Chondrocyte (in vitro differentiated cells): ENCODE results near the gene LY6G5B. TPM values are rescaled to one million over a fixed set of nuclear protein-coding genes. Genes with fewer than 3 reads are reported as not detected.
A peak's percentile ranks its signal among the peaks of the same experiment; 100 is the strongest.

Experiments
- DNase-seq: peaks from one replicate; pipeline ENCODE4 v3.0.0; 2021; ENCODE audit warnings: mixed read lengths, low spot score
- H3K27ac Mint-ChIP-seq: one replicate; pipeline ENCODE4 v1.8.0; 2021; ENCODE audit warnings: mild to moderate bottlenecking, moderate library complexity, mixed read lengths; ENCODE audit not compliant: unreplicated experiment
- H3K27me3 Mint-ChIP-seq: 2 replicates; pipeline ENCODE4 v1.8.0; 2021; ENCODE audit warnings: low read depth, mixed read lengths
- H3K36me3 Mint-ChIP-seq: 2 replicates; pipeline ENCODE4 v1.8.0; 2021; ENCODE audit warnings: low read depth, mixed read lengths
- H3K4me1 Mint-ChIP-seq: 2 replicates; pipeline ENCODE4 v1.8.0; 2021; ENCODE audit warnings: low read depth, mild to moderate bottlenecking, mixed read lengths
- H3K4me3 Mint-ChIP-seq: one replicate; pipeline ENCODE4 v1.8.0; 2021; ENCODE audit warnings: mild to moderate bottlenecking, moderate library complexity, mixed read lengths; ENCODE audit not compliant: unreplicated experiment
- H3K9me3 Mint-ChIP-seq: 2 replicates; pipeline ENCODE4 v1.8.0; 2021; ENCODE audit warnings: low read depth, mixed read lengths
- total RNA-seq: library from RNA; stranded (reverse); gene quantifications from 3 replicates; pipeline ENCODE4 v1.2.1, GENCODE V29; 2021
- TF ChIP-seq, protein P1 (sequence below): fragments of 200-600 bp; sonication (generic); IDR thresholded peaks from 2 replicates; pipeline ENCODE4 v1.5.0; 2021; ENCODE audit warnings: antibody characterized with exemption, mild to moderate bottlenecking, moderate library complexity

Gene LY6G5B
- total RNA-seq, 1 donor from 2014 or later = 10.2 TPM

DNA sequence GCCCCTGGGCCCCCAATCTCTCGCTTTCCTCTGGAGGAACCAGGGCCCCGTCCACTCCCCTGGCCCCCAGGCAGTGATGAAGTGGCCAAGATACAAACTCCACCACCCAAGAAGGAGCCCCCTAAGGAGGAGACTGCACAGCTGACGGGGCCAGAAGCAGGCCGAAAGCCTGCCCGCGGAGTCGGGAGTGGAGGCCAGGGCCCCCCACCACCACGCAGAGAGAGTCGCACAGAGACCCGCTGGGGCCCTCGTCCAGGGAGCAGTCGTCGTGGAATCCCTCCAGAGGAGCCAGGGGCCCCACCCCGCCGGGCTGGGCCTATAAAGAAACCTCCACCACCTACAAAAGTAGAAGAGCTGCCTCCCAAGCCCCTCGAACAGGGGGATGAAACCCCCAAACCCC, 38.6 kb upstream of the LY6G5B start:
- no peak overlapping the region for H3K4me3 Mint-ChIP-seq

DNA sequence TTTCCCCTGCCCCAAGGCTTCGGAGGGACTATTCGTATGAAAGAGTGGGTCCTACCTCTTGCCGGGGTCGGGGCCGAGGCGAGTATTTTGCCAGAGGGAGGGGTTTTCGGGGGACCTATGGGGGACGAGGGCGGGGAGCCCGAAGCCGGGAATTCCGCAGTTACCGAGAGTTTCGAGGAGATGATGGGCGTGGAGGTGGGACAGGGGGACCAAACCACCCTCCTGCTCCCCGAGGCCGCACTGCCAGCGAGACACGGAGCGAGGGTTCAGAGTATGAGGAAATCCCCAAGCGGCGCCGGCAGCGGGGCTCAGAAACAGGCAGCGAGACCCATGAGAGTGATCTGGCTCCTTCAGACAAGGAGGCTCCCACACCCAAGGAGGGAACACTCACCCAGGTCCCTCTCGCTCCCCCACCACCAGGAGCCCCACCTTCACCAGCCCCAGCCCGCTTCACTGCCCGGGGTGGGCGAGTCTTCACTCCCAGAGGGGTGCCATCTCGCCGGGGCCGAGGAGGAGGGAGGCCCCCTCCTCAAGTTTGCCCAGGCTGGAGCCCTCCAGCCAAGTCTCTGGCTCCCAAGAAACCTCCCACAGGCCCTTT, 38.0 kb upstream of the LY6G5B start:
- Mint-ChIP-seq H3K9me3 (no peaks in the 10 kb centered on the region), H3K27ac (peak overlapping the region; percentile 36)
- TF ChIP-seq, protein P1, sequence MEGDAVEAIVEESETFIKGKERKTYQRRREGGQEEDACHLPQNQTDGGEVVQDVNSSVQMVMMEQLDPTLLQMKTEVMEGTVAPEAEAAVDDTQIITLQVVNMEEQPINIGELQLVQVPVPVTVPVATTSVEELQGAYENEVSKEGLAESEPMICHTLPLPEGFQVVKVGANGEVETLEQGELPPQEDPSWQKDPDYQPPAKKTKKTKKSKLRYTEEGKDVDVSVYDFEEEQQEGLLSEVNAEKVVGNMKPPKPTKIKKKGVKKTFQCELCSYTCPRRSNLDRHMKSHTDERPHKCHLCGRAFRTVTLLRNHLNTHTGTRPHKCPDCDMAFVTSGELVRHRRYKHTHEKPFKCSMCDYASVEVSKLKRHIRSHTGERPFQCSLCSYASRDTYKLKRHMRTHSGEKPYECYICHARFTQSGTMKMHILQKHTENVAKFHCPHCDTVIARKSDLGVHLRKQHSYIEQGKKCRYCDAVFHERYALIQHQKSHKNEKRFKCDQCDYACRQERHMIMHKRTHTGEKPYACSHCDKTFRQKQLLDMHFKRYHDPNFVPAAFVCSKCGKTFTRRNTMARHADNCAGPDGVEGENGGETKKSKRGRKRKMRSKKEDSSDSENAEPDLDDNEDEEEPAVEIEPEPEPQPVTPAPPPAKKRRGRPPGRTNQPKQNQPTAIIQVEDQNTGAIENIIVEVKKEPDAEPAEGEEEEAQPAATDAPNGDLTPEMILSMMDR = no peak

More for the DNA sequence above, 38.6 kb upstream of the LY6G5B start:
- TF ChIP-seq, protein P1 = no peak
- no peaks in the 10 kb centered on the region for H3K9me3 Mint-ChIP-seq
- H3K27me3 Mint-ChIP-seq = no peaks in the 10 kb centered on the region
- no peak for DNase-seq
- H3K36me3 Mint-ChIP-seq = peaks cover 52% of the 10 kb centered on the region
- no peaks in the 10 kb centered on the region for H3K4me1 Mint-ChIP-seq
- H3K27ac Mint-ChIP-seq = peak overlapping the region; percentile 60

GRCh38 chr6:31632279-31632946, 37.4 kb upstream of the LY6G5B start:
- Mint-ChIP-seq H3K27ac (peak overlapping the region; percentile 36), H3K4me1 (no peaks in the 10 kb centered on the region), H3K27me3 (no peaks in the 10 kb centered on the region), H3K9me3 (no peaks in the 10 kb centered on the region), H3K36me3 (peaks cover 53% of the 10 kb centered on the region), H3K4me3 (no peak overlapping the region)
- TF ChIP-seq, protein P1 = no peak
- no peak for DNase-seq

More for the DNA sequence above, 38.0 kb upstream of the LY6G5B start:
- Mint-ChIP-seq H3K4me3 (no peak overlapping the region), H3K36me3 (peaks cover 51% of the 10 kb centered on the region), H3K4me1 (no peaks in the 10 kb centered on the region), H3K27me3 (no peaks in the 10 kb centered on the region)
- no peak for DNase-seq

GRCh38 chr6:31633447-31633846, 36.3 kb upstream of the LY6G5B start:
- Mint-ChIP-seq H3K27ac (no peak overlapping the region), H3K9me3 (no peaks in the 10 kb centered on the region)

DNA sequence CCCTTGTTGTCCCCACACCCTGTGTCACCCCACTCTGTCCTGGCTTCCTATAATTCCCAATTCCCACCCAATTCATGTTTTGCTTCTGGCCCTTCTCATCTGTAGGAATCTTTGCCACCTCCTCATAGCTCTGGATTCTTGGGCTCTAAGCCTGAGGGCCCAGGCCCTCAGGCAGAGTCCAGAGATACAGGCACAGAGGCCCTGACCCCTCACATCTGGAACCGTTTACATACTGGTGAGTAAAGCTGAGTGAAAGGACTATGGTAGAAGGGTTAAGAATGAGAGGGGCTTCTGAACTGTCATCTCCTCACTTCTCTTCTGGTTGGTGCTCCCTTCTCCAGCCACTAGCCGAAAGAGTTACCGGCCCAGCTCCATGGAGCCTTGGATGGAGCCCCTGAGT, 35.6 kb upstream of the LY6G5B start:
- DNase-seq = no peak
- H3K27ac Mint-ChIP-seq = peak overlapping the region; percentile 73
- peaks cover 46% of the 10 kb centered on the region for H3K36me3 Mint-ChIP-seq
- TF ChIP-seq, protein P1 = no peak
- H3K27me3 Mint-ChIP-seq = no peaks in the 10 kb centered on the region
- no peak overlapping the region for H3K4me3 Mint-ChIP-seq
- no peaks in the 10 kb centered on the region for H3K9me3 Mint-ChIP-seq
- no peaks in the 10 kb centered on the region for H3K4me1 Mint-ChIP-seq

More at GRCh38 chr6:31633447-31633846, 36.3 kb upstream of the LY6G5B start:
- Mint-ChIP-seq H3K36me3 (peaks cover 47% of the 10 kb centered on the region), H3K4me3 (no peak overlapping the region), H3K4me1 (no peaks in the 10 kb centered on the region), H3K27me3 (no peaks in the 10 kb centered on the region)
- TF ChIP-seq, protein P1 = no peak
- DNase-seq = no peak
